Chondrocyte (in vitro differentiated cells): ENCODE data around the gene GLO1. TPM values are rescaled to one million over a fixed set of nuclear protein-coding genes. Genes with fewer than 3 reads are reported as not detected.

Experiments
- DNase-seq: peaks from one replicate; pipeline ENCODE4 v3.0.0; 2021; ENCODE audit warnings: mixed read lengths, low spot score
- H3K27ac Mint-ChIP-seq: one replicate; pipeline ENCODE4 v1.8.0; 2021; ENCODE audit warnings: mild to moderate bottlenecking, moderate library complexity, mixed read lengths; ENCODE audit not compliant: unreplicated experiment
- H3K27me3 Mint-ChIP-seq: 2 replicates; pipeline ENCODE4 v1.8.0; 2021; ENCODE audit warnings: low read depth, mixed read lengths
- H3K36me3 Mint-ChIP-seq: 2 replicates; pipeline ENCODE4 v1.8.0; 2021; ENCODE audit warnings: low read depth, mixed read lengths
- H3K4me1 Mint-ChIP-seq: 2 replicates; pipeline ENCODE4 v1.8.0; 2021; ENCODE audit warnings: low read depth, mild to moderate bottlenecking, mixed read lengths
- H3K4me3 Mint-ChIP-seq: one replicate; pipeline ENCODE4 v1.8.0; 2021; ENCODE audit warnings: mild to moderate bottlenecking, moderate library complexity, mixed read lengths; ENCODE audit not compliant: unreplicated experiment
- H3K9me3 Mint-ChIP-seq: 2 replicates; pipeline ENCODE4 v1.8.0; 2021; ENCODE audit warnings: low read depth, mixed read lengths
- CTCF ChIP-seq: fragments of 200-600 bp; sonication (generic); IDR thresholded peaks from 2 replicates; pipeline ENCODE4 v1.5.0; 2021; ENCODE audit warnings: antibody characterized with exemption, mild to moderate bottlenecking, moderate library complexity
- total RNA-seq: library from RNA; stranded (reverse); gene quantifications from 3 replicates; pipeline ENCODE4 v1.2.1, GENCODE V29; 2021

Gene GLO1
- total RNA-seq, 1 donor from 2014 or later = 77.7 TPM

DNA sequence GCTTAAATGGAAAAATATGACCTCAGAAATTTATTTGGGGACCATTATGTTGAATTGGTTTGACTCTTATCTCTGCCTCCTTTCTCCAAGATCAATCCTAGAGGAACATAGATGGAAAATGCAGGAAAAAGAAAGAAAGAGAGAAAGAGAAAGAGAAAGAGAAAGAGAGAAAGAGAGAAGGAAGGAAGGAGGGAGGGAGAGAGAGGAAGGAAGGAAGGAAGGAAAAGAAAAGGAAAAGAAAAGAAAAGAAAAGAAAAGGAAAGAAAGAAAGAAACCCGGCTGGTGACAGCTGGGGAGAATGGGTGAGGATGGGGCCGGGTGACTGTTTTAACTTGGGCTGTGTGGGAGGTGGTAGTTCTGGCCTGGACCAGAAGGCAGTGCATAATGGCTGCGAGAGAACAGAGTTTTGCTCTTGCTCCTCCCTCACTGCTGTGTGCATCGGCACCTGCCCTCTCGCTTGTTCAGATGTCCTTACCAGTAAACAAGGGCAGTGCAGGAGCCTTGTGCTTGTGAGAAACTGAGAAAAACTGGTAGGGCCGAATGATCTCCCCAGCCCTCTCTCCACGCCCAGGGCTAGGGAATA, 24.7 kb downstream of the GLO1 start:
- no peak overlapping the region for H3K4me3 Mint-ChIP-seq
- peaks cover 31% of the 10 kb centered on the region for H3K36me3 Mint-ChIP-seq
- TF ChIP-seq CTCF = no peak
- no peak overlapping the region for H3K27ac Mint-ChIP-seq
- DNase-seq = no peak
- no peaks in the 10 kb centered on the region for H3K9me3 Mint-ChIP-seq
- no peaks in the 10 kb centered on the region for H3K27me3 Mint-ChIP-seq
- no peaks in the 10 kb centered on the region for H3K4me1 Mint-ChIP-seq

DNA sequence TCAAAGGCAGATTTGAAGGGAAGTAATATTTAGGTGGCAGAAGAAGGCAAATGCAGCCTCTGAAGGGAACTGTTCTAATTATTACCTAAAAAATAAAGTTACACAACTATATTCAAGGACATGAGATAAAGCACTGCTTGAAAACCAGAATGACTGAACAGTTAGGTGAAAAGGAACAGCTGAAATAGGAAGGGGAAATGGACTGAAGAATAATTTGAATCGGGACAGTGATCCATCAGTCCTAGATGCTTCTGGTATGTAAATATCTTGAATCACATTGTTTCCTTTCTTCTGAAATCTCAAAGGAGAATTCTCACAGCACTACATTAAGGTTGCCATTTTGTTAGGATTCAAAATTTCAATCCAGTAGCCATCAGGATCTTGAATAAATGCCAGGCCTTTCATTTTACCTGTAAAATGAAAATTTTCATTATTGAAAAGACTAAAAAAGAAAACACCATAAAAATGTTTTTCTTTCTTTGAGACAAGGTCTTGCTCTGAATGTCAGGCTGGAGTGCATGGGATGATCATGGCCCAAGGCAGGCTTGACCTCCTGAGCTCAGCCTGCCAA, 25.9 kb downstream of the GLO1 start:
- TF ChIP-seq CTCF = no peak
- H3K36me3 Mint-ChIP-seq = peaks cover 27% of the 10 kb centered on the region
- no peak overlapping the region for H3K4me3 Mint-ChIP-seq

DNA sequence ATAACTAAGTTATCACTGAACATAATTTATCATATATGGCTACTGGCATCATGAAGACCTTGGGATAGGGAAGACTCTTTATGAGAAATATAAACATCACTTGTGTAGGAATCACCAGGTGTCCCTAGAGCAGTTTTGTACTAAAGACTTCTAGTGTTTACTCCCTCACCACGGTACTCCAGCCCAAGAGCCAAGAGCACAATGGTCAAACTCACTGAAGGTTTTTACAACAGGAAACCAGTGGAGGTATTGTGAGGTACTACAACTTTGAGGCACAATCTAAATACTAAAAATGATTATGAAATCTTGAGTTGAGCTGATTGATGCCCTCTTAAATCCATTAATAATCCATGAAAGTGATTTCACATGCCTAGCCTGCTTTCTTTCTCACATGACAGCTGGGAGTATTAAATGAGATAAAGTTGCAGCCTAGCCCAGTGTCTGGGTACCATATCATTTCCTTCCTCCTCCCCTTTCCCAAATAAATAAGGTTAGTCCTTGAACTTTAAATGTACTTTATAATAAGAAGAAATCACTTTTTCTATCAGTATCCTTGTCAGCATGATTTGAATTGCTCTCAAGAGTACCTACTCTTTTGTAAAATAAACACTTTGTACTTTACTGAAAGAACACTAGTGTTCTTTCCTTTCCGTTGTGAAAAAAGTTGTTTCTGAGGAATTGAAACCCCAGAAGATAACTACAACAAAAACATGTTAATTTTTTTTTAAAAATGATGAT, 26.5 kb downstream of the GLO1 start:
- Mint-ChIP-seq H3K9me3 (no peaks in the 10 kb centered on the region), H3K36me3 (peaks cover 24% of the 10 kb centered on the region)

More for the DNA sequence above, 25.9 kb downstream of the GLO1 start:
- Mint-ChIP-seq H3K4me1 (no peaks in the 10 kb centered on the region), H3K27me3 (no peaks in the 10 kb centered on the region), H3K27ac (no peak overlapping the region), H3K9me3 (no peaks in the 10 kb centered on the region)
- DNase-seq = no peak

DNA sequence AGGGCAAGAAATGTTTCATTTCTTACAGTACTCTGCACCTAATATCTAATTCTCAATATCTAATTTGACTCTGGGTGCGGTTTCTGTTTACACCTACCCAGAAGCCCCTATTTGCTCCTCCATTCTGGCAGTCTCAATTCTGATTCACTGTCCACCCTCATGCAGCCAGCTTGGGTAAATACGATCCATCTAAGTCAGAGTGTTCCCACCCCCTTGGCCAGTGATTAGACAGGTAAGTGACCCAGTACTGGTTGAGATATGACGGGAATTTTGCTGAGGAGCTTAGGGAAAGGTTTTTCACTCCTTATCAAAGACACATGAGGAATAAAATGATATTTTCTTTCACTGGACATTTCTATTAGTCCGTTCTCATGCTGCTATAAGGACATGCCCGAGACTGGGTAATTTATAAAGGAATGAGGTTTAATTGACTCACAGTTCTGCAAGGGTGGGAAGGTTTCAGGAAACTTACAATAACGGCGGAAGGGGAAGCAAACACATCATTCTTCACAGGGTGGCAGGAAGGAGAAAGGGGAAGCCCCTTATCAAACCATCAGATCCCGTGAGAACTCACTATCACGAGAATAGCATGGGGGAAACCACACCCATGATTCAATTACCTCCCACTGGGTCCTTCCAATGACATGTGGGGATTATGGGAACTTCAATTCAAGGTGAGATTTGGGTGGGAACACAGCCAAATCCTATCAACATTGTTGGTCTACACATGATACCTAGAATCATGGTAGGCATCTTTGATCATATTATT, 29.4 kb downstream of the GLO1 start:
- Mint-ChIP-seq H3K36me3 (peaks cover 19% of the 10 kb centered on the region), H3K9me3 (no peaks in the 10 kb centered on the region), H3K4me3 (no peak overlapping the region), H3K27ac (no peak overlapping the region), H3K4me1 (peaks cover 4% of the 10 kb centered on the region), H3K27me3 (no peaks in the 10 kb centered on the region)
- no peak for DNase-seq
- no peak for TF ChIP-seq CTCF

More for the DNA sequence above, 26.5 kb downstream of the GLO1 start:
- no peaks in the 10 kb centered on the region for H3K4me1 Mint-ChIP-seq
- no peaks in the 10 kb centered on the region for H3K27me3 Mint-ChIP-seq
- no peak for TF ChIP-seq CTCF
- no peak overlapping the region for H3K27ac Mint-ChIP-seq
- H3K4me3 Mint-ChIP-seq = no peak overlapping the region
- DNase-seq = no peak

GRCh38 chr6:38671885-38672467, 31.0 kb downstream of the GLO1 start:
- H3K36me3 Mint-ChIP-seq = peaks cover 15% of the 10 kb centered on the region
- H3K9me3 Mint-ChIP-seq = no peaks in the 10 kb centered on the region
- DNase-seq = no peak
- H3K27me3 Mint-ChIP-seq = no peaks in the 10 kb centered on the region
- H3K4me1 Mint-ChIP-seq = peaks cover 4% of the 10 kb centered on the region
- peak; percentile 87 for TF ChIP-seq CTCF
- no peak overlapping the region for H3K4me3 Mint-ChIP-seq
- no peak overlapping the region for H3K27ac Mint-ChIP-seq
